GM10847 (cell line): ENCODE results near the gene MAP2K7.

Source experiments
- POLR2A ChIP-seq: IDR thresholded peaks from 2 replicates; pipeline ENCODE4 v1.6.1; 2011; ENCODE audit not compliant: insufficient read length; ENCODE audit errors: extremely low read depth

Gene MAP2K7

DNA sequence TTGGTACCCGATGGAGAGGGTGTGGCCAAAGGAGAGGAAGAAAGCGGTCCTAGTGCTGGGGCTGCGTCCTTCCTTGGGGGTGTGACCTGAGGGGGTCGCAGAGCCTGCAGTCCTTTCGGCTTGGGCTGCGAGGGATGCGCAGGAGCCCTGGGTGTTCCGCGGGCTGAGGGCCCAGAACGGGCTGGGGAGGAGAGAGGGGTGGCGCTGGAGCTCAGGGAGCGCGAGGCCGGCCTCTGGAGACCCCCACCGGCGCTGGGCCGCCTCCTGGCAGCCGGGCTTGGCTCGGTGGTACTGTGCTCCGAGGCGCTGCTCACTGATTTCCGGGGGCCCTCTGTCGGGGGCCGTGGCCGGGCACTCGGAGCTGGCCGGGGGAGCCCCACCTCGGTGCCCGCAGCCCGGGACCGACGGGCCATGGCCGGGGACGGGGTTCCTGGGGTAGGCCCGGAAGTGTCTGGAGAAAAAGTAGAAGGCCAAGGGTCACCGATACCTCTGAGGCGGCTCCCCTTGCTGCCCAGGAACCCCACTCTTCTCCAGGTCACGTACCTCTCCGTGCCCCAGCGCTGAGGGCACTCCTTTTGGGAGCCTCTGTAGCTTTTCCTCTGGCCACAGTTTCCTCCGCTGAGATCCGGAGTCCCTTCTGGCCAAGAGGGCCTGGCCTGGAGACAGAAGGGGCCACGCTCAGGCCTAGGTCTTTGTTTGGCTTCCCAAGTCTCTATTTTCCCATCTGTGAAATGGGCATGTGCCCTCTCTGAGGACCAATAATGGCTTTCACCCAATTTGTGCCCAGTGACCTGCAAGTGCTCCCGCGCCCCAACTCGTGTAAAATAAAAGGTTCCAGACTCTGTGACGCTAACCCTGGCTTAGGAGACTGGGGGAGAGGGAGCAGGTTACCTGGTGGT, 31.1 kb upstream of the MAP2K7 start:
- no peak for TF ChIP-seq POLR2A

GRCh38 chr19:7873304-7874075, 30.2 kb upstream of the MAP2K7 start:
- TF ChIP-seq POLR2A, result no peak

GRCh38 chr19:7874076-7874896, 29.4 kb upstream of the MAP2K7 start, which contains the start of gene PRR36:
Gene PRR36, minus strand, starts transcription at chr19:7874390. Its CDS starts 701 bp downstream, at chr19:7873689.
- TF ChIP-seq POLR2A, result no peak

DNA sequence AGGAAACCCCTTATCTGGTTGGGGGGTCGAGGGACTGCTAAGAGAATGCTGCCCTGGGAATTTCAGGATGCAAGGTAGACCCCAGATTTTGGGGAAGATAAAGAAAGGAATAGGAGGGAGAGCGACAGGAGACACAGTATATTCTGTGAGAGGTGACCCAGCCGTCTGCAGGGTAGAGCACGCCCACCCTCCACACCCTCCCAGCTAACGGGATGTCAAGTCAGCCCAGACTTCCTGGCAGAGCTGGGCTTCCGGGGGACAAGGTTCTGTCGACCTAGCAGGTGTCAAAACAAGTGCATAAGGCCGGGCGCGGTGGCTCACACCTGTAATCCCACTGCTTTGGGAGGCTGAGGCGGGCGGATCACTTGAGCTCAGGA, 28.8 kb upstream of the MAP2K7 start:
- TF ChIP-seq POLR2A, result no peak

GRCh38 chr19:7877249-7877836, 26.3 kb upstream of the MAP2K7 start:
- TF ChIP-seq POLR2A, result no peak

DNA sequence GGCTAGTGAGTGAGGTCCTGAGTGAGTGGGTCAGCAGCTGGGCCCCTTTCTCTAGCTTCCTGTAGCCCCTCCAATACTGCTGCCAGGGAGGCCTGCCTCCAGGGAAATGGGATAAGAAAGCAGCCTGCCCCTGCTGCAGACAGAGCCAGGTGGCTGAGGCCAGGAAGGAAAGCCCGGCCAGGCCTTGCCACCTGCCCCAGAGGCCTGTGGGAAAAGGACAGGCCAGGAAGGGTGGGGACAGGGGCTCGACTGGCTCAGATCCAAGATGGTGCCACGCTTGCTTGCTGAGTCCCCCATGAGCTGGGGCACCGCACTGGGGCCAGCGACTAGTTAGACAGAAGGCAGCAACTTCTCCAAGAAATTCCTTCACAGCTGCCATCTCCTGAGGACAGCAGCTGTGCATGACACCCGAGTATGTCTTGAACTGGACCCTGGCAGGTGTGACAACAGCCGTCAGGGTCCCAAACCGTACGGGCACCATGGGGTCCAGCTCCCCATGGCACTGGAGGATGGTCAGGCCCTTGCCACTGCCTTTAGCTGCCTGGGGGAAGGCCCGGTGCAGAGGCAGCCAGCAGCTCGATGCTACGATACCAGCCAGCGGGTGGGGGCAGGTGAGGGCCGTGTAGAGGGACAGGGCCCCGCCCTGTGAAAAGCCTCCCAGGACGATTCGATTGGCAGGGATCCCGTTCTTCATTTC, 24.4 kb upstream of the MAP2K7 start:
- TF ChIP-seq POLR2A, result no peak

DNA sequence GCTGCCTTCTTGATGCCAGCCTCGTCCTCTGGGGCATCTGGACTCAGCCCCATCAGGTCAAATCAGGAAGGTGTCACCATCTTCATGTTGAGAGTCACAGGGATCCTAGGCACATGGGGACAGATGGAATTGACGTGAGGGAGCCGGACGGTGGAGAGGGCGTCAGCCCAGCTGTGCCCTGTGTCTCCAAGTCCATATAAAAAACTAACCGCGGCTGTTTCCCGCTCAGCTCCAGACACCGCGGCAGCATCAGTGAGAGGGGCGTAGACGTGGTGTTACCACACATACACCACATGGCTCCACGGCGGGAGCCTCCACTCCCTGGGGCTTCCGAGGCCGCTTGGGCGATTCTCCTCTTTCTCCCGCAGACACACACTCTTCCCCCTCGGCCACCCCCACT, 23.8 kb upstream of the MAP2K7 start:
- TF ChIP-seq POLR2A, result no peak

DNA sequence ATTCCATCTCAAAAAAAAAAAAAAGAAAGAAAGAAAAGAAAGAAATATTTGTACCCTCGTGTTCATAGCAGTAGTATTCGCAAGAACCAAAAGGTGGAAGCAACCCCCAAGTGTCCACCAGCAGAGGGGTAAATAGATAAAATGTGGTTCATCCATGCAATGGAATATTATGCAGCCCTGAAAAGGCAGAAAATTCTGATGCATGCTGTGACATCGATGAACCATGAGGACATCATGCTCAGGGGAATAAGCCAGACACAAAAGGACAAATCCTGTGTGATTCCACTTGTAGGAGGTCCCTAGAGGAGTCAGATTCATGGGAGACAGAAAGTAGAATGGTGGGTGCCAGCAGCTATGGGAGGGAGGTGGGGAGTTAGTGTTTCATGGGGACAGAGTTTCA, 21.8 kb upstream of the MAP2K7 start:
- TF ChIP-seq POLR2A, result no peak

DNA sequence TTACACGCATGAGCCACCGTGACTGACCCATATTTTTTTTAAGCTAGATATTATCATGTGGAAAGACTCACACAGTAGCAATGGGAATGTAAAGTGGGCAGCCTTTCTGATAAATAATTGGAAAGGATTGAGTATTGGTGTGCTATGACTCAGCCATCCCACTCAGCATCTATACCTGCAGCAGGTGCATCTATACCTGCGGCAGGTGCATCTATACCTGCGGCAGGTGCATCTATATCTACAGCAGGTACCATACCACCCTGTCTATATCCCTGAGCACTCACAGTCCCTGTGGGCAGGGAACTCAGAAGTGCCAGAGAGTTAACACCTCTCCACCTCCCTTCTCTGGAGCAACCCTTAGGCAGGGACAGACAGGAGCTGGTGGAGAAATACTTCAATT, 20.6 kb upstream of the MAP2K7 start:
- TF ChIP-seq POLR2A, result no peak

- TF ChIP-seq POLR2A, result no peak
Observed at GRCh38 chr19:7883796-7884570, 19.7 kb upstream of the MAP2K7 start.

- no peak for TF ChIP-seq POLR2A
Observed at GRCh38 chr19:7885818-7886217, 17.9 kb upstream of the MAP2K7 start.

- no peak for TF ChIP-seq POLR2A
Observed at GRCh38 chr19:7887408-7888144, 16.1 kb upstream of the MAP2K7 start.
